ENCODE data around the gene GEMIN4. TPM values are rescaled to one million over a fixed set of nuclear protein-coding genes. Genes with fewer than 3 reads are reported as not detected.

GEMIN4 gene
- total and polyA plus RNA-seq, 2 of the 4 experiments (the other 2 are of a cell fraction): 16.5 to 20.4 TPM

GRCh38 chr17:740240-741017 is 11.6 kb downstream of the GEMIN4 start (continued):
- TF ChIP-seq BHLHE40 (IDR thresholded peaks at IDR 0.05; ENCODE audit: low read depth, low read length): no peak

DNA sequence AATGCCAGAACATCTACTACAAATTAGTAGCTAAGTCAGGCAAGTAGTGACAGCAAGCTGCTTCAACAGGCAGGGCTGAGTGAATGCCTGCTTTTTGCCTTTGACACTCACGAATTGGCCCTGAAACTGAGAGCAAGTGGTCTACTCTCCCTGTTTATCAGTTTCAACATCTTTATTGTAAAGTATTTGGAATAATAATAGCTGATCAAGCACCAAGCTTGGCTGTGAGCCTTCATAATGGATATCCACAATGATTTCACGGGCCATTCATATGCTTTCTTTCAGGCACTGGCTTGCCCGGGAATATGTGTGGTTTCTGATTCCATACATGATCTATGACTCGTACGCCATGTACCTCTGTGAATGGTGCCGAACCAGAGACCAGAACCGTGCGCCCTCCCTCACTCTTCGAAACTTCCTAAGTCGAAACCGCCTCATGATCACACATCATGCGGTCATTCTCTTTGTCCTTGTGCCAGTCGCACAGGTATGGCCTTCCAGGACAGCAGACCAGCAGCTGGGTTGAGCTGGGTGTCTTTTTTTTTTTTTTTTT is 14.4 kb downstream of the GEMIN4 start:
- WGBS, 2 experiments (ENCODE audit: extremely low coverage in 2 of 2, insufficient read length in 1 of 2): 90% methylated on average over 6 of the region's 13 CpGs; no CpG with 5 or more reads in 1 of the 2 experiments
- H3K4me2 ChIP-seq (ENCODE audit: low read depth, low read length): no peak overlapping the region

More for the DNA sequence above, 14.4 kb downstream of the GEMIN4 start:
- TF ChIP-seq POLR2A (IDR thresholded peaks at IDR 0.05; ENCODE audit: low read depth, low read length) (no peak), MAFK (IDR thresholded peaks at IDR 0.05; ENCODE audit: low read depth, low read length) (no peak), RCOR1 (IDR thresholded peaks at IDR 0.05; ENCODE audit: insufficient replicate concordance, low read length) (no peak), USF2 (IDR thresholded peaks at IDR 0.05; ENCODE audit: low read depth, low read length) (no peak), SMC3 (IDR thresholded peaks at IDR 0.05; ENCODE audit: low read depth, low read length) (no peak), CEBPB (IDR thresholded peaks at IDR 0.05; ENCODE audit: low read depth, low read length) (no peak), NFE2L2 (IDR thresholded peaks at IDR 0.05; ENCODE audit: low read depth, low read length) (no peak), MXI1 (IDR thresholded peaks at IDR 0.05; ENCODE audit: borderline replicate concordance, low read depth, low read length) (no peak), BHLHE40 (IDR thresholded peaks at IDR 0.05; ENCODE audit: low read depth, low read length) (no peak), CHD1 (IDR thresholded peaks at IDR 0.05; ENCODE audit: low read depth, low read length) (no peak)
- TF ChIP-seq, protein P1, sequence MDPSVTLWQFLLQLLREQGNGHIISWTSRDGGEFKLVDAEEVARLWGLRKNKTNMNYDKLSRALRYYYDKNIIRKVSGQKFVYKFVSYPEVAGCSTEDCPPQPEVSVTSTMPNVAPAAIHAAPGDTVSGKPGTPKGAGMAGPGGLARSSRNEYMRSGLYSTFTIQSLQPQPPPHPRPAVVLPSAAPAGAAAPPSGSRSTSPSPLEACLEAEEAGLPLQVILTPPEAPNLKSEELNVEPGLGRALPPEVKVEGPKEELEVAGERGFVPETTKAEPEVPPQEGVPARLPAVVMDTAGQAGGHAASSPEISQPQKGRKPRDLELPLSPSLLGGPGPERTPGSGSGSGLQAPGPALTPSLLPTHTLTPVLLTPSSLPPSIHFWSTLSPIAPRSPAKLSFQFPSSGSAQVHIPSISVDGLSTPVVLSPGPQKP (IDR thresholded peaks at IDR 0.05; ENCODE audit: borderline replicate concordance, low read depth, low read length): no peak
- TF ChIP-seq, protein P2, sequence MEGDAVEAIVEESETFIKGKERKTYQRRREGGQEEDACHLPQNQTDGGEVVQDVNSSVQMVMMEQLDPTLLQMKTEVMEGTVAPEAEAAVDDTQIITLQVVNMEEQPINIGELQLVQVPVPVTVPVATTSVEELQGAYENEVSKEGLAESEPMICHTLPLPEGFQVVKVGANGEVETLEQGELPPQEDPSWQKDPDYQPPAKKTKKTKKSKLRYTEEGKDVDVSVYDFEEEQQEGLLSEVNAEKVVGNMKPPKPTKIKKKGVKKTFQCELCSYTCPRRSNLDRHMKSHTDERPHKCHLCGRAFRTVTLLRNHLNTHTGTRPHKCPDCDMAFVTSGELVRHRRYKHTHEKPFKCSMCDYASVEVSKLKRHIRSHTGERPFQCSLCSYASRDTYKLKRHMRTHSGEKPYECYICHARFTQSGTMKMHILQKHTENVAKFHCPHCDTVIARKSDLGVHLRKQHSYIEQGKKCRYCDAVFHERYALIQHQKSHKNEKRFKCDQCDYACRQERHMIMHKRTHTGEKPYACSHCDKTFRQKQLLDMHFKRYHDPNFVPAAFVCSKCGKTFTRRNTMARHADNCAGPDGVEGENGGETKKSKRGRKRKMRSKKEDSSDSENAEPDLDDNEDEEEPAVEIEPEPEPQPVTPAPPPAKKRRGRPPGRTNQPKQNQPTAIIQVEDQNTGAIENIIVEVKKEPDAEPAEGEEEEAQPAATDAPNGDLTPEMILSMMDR (conservative IDR thresholded peaks at IDR 0.05; ENCODE audit: low read depth, low read length): no peak
- H3K18ac ChIP-seq (ENCODE audit: low read depth, low read length): no peak overlapping the region
- H2BK5ac ChIP-seq (ENCODE audit: low read depth, low read length, poor library complexity, severe bottlenecking): no peak overlapping the region
- H4K5ac ChIP-seq (ENCODE audit: low read depth, low read length): no peak overlapping the region
- peaks cover 16% of the 10 kb centered on the region for H4K20me1 ChIP-seq (ENCODE audit: insufficient read depth, low read length)
- H3K56ac ChIP-seq (ENCODE audit: extremely low read depth, insufficient read depth, low read length): no peak overlapping the region
- POLR2A ChIA-PET (ENCODE audit: unreplicated experiment): no interaction called here
- H2AK5ac ChIP-seq (ENCODE audit: low read depth, low read length): no peak overlapping the region
- no peaks in the 10 kb centered on the region for H3K9me3 ChIP-seq (ENCODE audit: control insufficient read depth, insufficient read depth, low read length)
- H3K79me1 ChIP-seq (ENCODE audit: low read depth in 1 of 2, low read length in 2 of 2): peaks cover 37 to 77% of the 10 kb centered on the region in 2 experiments
- H2AK9ac ChIP-seq (replicated peaks; ENCODE audit: low read depth, low read length, poor library complexity): no peak overlapping the region
- H3K9me1 ChIP-seq (ENCODE audit: insufficient read depth, low read length): peaks cover 8% of the 10 kb centered on the region; the same call in 1 of the 2 replicates
- in situ Hi-C loops (cut with MboI; ENCODE audit: low sequenced_read_pairs) (no loop called here), dilution Hi-C loops (cut with HindIII; ENCODE audit: low sequenced_read_pairs, unreplicated experiment) (no loop called here), intact Hi-C loops (cut with micrococcal nuclease) (no loop called here)
- CTCF ChIA-PET: no interaction called here
- H3K36me3 ChIP-seq (ENCODE audit: control insufficient read depth, insufficient read depth, low read length): peaks cover 35% of the 10 kb centered on the region
- no peak overlapping the region for H2BK120ac ChIP-seq (ENCODE audit: low read depth, low read length)
- H3K23ac ChIP-seq (ENCODE audit: low read depth, low read length): no peak overlapping the region
- no TSS peak for BruUV-seq (replicated peaks)
- DNase-seq (no peak), ATAC-seq (ENCODE audit: low read depth) (no peak)
- H2BK20ac ChIP-seq (ENCODE audit: low read depth, low read length): no peak overlapping the region
- H3K4me1 ChIP-seq (ENCODE audit: control insufficient read depth, insufficient read depth, low read length): peaks cover 3% of the 10 kb centered on the region
- H3K9ac ChIP-seq (ENCODE audit: low read depth, low read length): no peak overlapping the region
- no peaks in the 10 kb centered on the region for H3K27me3 ChIP-seq (ENCODE audit: control insufficient read depth, insufficient read depth, low read length)
- H3K27ac ChIP-seq (ENCODE audit: insufficient read depth, low read length): no peak overlapping the region
- H3K14ac ChIP-seq (replicated peaks; ENCODE audit: low read depth, low read length): no peak overlapping the region
- H3K4me3 ChIP-seq (ENCODE audit: insufficient read depth, low read depth, low read length): no peak overlapping the region
- no peak overlapping the region for H4K8ac ChIP-seq (ENCODE audit: low read depth in 2 of 2, low read length in 2 of 2)
- no peak overlapping the region for H2AFZ ChIP-seq (replicated peaks; ENCODE audit: low read length, poor library complexity)
- H4K91ac ChIP-seq (ENCODE audit: insufficient read depth, low read depth, low read length): no peak overlapping the region
- H2BK15ac ChIP-seq (ENCODE audit: low read depth, low read length): no peak overlapping the region
- no peak overlapping the region for H3K4ac ChIP-seq (ENCODE audit: low read depth, low read length)

Data from IMR-90 (cell line).